Measurements from ENCODE around the gene TMCO2. TPM values are rescaled to one million over a fixed set of nuclear protein-coding genes. Genes with fewer than 3 reads are reported as not detected.

Gene TMCO2
- total RNA-seq, 1 experiment from 2014 or later, result not detected

Other genes with a start within 250 kb of the TMCO2 start
- 155 and 163 TPM in 2 replicates for gene CAP1, start 207.2 kb upstream of the TMCO2 start, total RNA-seq (2014; rRNA removed; shearing (Covaris generic))
- gene PPT1, start 150.7 kb upstream of the TMCO2 start, total RNA-seq (2014; rRNA removed; shearing (Covaris generic)), result 149 and 152 TPM in 2 replicates
- gene RLF, start 86.5 kb upstream of the TMCO2 start, total RNA-seq (2014; rRNA removed; shearing (Covaris generic)), result 10.9 and 11.7 TPM in 2 replicates
- gene ZMPSTE24, start 10.3 kb downstream of the TMCO2 start, total RNA-seq (2014; rRNA removed; shearing (Covaris generic)), result 91.7 and 92.2 TPM in 2 replicates
- 0.50 and 0.61 TPM in 2 replicates for gene COL9A2, start 69.3 kb downstream of the TMCO2 start, total RNA-seq (2014; rRNA removed; shearing (Covaris generic))
- gene SMAP2, start 125.8 kb downstream of the TMCO2 start, total RNA-seq (2014; rRNA removed; shearing (Covaris generic)), result 9.5 and 11.6 TPM in 2 replicates
- 8.9 and 12.2 TPM in 2 replicates for gene ZFP69B, start 202.5 kb downstream of the TMCO2 start, total RNA-seq (2014; rRNA removed; shearing (Covaris generic))
- gene ZFP69, start 229.4 kb downstream of the TMCO2 start, total RNA-seq (2014; rRNA removed; shearing (Covaris generic)), result 5.1 and 6.0 TPM in 2 replicates

Measured in NCI-H460 (cell line).